Vagina (tissue), 2 donors: ENCODE measurements around the gene PRR14L. TPM values are rescaled to one million over a fixed set of nuclear protein-coding genes. Genes with fewer than 3 reads are reported as not detected.
"Not testable (repeated sequence)": the region's sequence is repeated elsewhere in the genome, so short reads cannot be mapped to it uniquely, and the experiment has no call there.

ENCODE experiments used
- DNase-seq, 2 donors: peaks; one replicate each; pipeline ENCODE4 v3.0.0-alpha.2; 2017; ENCODE audit errors: extremely low spot score in 2 of 2
- H3K27ac ChIP-seq: fragments of 200-600 bp; sonication (generic); one replicate; pipeline ENCODE4 v1.5.1; 2019
- H3K27me3 ChIP-seq: fragments of 200-600 bp; sonication (generic); one replicate; pipeline ENCODE4 v1.5.1; 2019
- H3K36me3 ChIP-seq, 2 donors: fragments of 200-600 bp; sonication (generic); one replicate each; pipeline ENCODE4 v1.5.1; 2017 to 2019
- H3K4me1 ChIP-seq: fragments of 200-600 bp; sonication (generic); one replicate; pipeline ENCODE4 v1.5.1; 2019
- H3K4me3 ChIP-seq, 2 donors: fragments of 200-600 bp; sonication (generic); 1 replicate in 1 of 2; 2 replicates in 1 of 2; pipeline ENCODE4 v1.5.1; 2016 to 2019
- H3K9me3 ChIP-seq: fragments of 200-600 bp; sonication (generic); one replicate; pipeline ENCODE4 v1.5.1; 2019
- CTCF ChIP-seq, 3 experiments: fragments of 450-650 bp in 2 of 3; fragments of 200-600 bp in 1 of 3; sonication (generic) in 1 of 3; IDR thresholded peaks; one replicate each; pipeline ENCODE4 v1.5.1; 2017 to 2019; ENCODE audit warnings: antibody characterized with exemption in 3 of 3, mild to moderate bottlenecking in 2 of 3, moderate library complexity in 2 of 3
- POLR2A ChIP-seq, 2 donors: fragments of 450-650 bp; IDR thresholded peaks; one replicate each; pipeline ENCODE4 v1.6.1; 2017; ENCODE audit warnings: antibody characterized with exemption in 2 of 2, mild to moderate bottlenecking in 2 of 2, moderate library complexity in 2 of 2
- POLR2AphosphoS5 ChIP-seq, 2 donors: sonication (generic); formaldehyde crosslinking; IDR thresholded peaks; one replicate each; pipeline ENCODE4 v1.9.0; 2017; ENCODE audit warnings: antibody characterized with exemption in 2 of 2, mild to moderate bottlenecking in 2 of 2, low read depth in 1 of 2; ENCODE audit not compliant: insufficient read depth in 1 of 2
- intact Hi-C: fragments of 100-400 bp; cut with DNase I; formaldehyde crosslinking; loops from one replicate; pipeline ENCODE4 v1.15.1; 2023
- total RNA-seq: library from RNA; depleted of rRNA; stranded (reverse); fragments of >200 nt; gene quantifications from one replicate; pipeline ENCODE4 v1.2.3, GENCODE V29; 2016

Gene PRR14L
- total RNA-seq, 1 donor from 2014 or later, result 37.3 TPM

GRCh38 chr22:31662668-31663037 is 87.3 kb downstream of the PRR14L start:
- H3K4me1 ChIP-seq, result peaks cover 16% of the 10 kb centered on the region
- no peaks in the 10 kb centered on the region for H3K27me3 ChIP-seq
- H3K4me3 ChIP-seq, result peak overlapping the region; percentile 74 to 97
- no peak for DNase-seq
- no peaks in the 10 kb centered on the region for H3K9me3 ChIP-seq
- intact Hi-C loops, result loop anchor here (10.0 kb wide), 1 partner anchor 92 kb away; the partner anchor contains the start of genes DEPDC5 and PRR14L
- no peak for TF ChIP-seq CTCF (IDR thresholded peaks at IDR 0.05)
- no peak for TF ChIP-seq POLR2AphosphoS5 (IDR thresholded peaks at IDR 0.05; ENCODE audit: insufficient read depth in 1 of 2, low read depth in 1 of 2)
- TF ChIP-seq POLR2A (IDR thresholded peaks at IDR 0.05), result no peak
- H3K27ac ChIP-seq, result peak overlapping the region; percentile 75
- H3K36me3 ChIP-seq, result no peaks in the 10 kb centered on the region

- Histone ChIP-seq H3K9me3 (no peaks in the 10 kb centered on the region), H3K4me1 (peaks cover 16% of the 10 kb centered on the region), H3K27ac (peak within 1 kb of the TSS; percentile 75), H3K36me3 (no peaks in the 10 kb centered on the region), H3K27me3 (no peaks in the 10 kb centered on the region), H3K4me3 (peak within 1 kb of the TSS; percentile 74 to 97)
- TF ChIP-seq CTCF (IDR thresholded peaks at IDR 0.05) (no peak), POLR2AphosphoS5 (IDR thresholded peaks at IDR 0.05; ENCODE audit: insufficient read depth in 1 of 2, low read depth in 1 of 2) (peak; percentile 94 to 95), POLR2A (IDR thresholded peaks at IDR 0.05) (peak in 1 of 2 donors; percentile 28)
- DNase-seq, result peak; percentile 96 to 98
- intact Hi-C loops, result loop anchor here (10.0 kb wide), 1 partner anchor 93 kb away; the partner anchor contains the start of genes DEPDC5 and PRR14L
Observed at GRCh38 chr22:31661851-31662667, 87.9 kb downstream of the PRR14L start, which contains the start of gene PISD. TSS of gene PISD (minus strand) at chr22:31662215. CDS start at chr22:31662208, 7 bp downstream.

- peak in 1 of 2 donors; percentile 33 for TF ChIP-seq POLR2AphosphoS5 (IDR thresholded peaks at IDR 0.05; ENCODE audit: insufficient read depth in 1 of 2, low read depth in 1 of 2)
- not testable (repeated sequence) for H3K36me3 ChIP-seq, H3K27me3 ChIP-seq, H3K9me3 ChIP-seq, DNase-seq
- intact Hi-C loops, result loop anchor here (10.0 kb wide), 1 partner anchor 94 kb away; the partner anchor contains the start of genes DEPDC5 and PRR14L
- peak overlapping the region; percentile 74 to 97 for H3K4me3 ChIP-seq
- peaks cover 16% of the 10 kb centered on the region for H3K4me1 ChIP-seq
- H3K27ac ChIP-seq, result peak overlapping the region; percentile 75
Observed at GRCh38 chr22:31660860-31661341, 89.0 kb downstream of the PRR14L start.

- H3K4me3 ChIP-seq, result no peak overlapping the region
- H3K36me3 ChIP-seq, result no peaks in the 10 kb centered on the region
- no peak for DNase-seq
- no peak overlapping the region for H3K27ac ChIP-seq
- no peaks in the 10 kb centered on the region for H3K27me3 ChIP-seq
- intact Hi-C loops, result no loop called here
- no peaks in the 10 kb centered on the region for H3K9me3 ChIP-seq
- TF ChIP-seq CTCF (IDR thresholded peaks at IDR 0.05) (no peak), POLR2AphosphoS5 (IDR thresholded peaks at IDR 0.05; ENCODE audit: insufficient read depth in 1 of 2, low read depth in 1 of 2) (no peak), POLR2A (IDR thresholded peaks at IDR 0.05) (no peak)
- H3K4me1 ChIP-seq, result peaks cover 16% of the 10 kb centered on the region
Observed at GRCh38 chr22:31659246-31659645, 90.7 kb downstream of the PRR14L start.

- no peak for TF ChIP-seq POLR2AphosphoS5 (IDR thresholded peaks at IDR 0.05; ENCODE audit: insufficient read depth in 1 of 2, low read depth in 1 of 2)
- no peak for TF ChIP-seq CTCF (IDR thresholded peaks at IDR 0.05)
- no peak for TF ChIP-seq POLR2A (IDR thresholded peaks at IDR 0.05)
- Histone ChIP-seq H3K4me1 (no peaks in the 10 kb centered on the region), H3K9me3 (no peaks in the 10 kb centered on the region), H3K27me3 (no peaks in the 10 kb centered on the region), H3K36me3 (peaks cover 0 to under 1% of the 10 kb centered on the region in 2 donors), H3K27ac (no peak overlapping the region), H3K4me3 (no peak overlapping the region)
- no peak for DNase-seq
- intact Hi-C loops, result no loop called here
Observed at GRCh38 chr22:31654408-31654807, 95.5 kb downstream of the PRR14L start.
